H1 (cell line): ENCODE results near the gene FMC1. TPM values are rescaled to one million over a fixed set of nuclear protein-coding genes. Genes with fewer than 3 reads are reported as not detected.

ENCODE experiments used
- CTCF ChIA-PET: fragments of 300-600 bp; sonication (Branson Sonifier 250); formaldehyde crosslinking; loops from one replicate; lab custom pipeline; 2021; ENCODE audit not compliant: partially characterized antibody; lab: Charles Lee
- POLR2A ChIA-PET: fragments of 300-600 bp; sonication (Branson Sonifier 250); formaldehyde crosslinking; loops from one replicate; lab custom pipeline; 2021; ENCODE audit warnings: inconsistent platforms; ENCODE audit not compliant: partially characterized antibody; lab: Charles Lee
- DNase-seq, 2 experiments: peaks; one replicate each; pipeline versions ENCODE4 v3.0.0 to v3.0.0-alpha.2; 2010 to 2022; ENCODE audit warnings: low spot score in 2 of 2, low read depth in 1 of 2, mixed read lengths in 1 of 2
- FAIRE-seq: peaks from 2 replicates; lab custom pipeline; 2011; peaks lifted over from hg19 to GRCh38; lab: Jason Lieb, UNC
- H2AFZ ChIP-seq: 2 replicates; pipeline ENCODE4 v1.8.1; 2012; ENCODE audit warnings: low read length, inconsistent platforms
- H2AK5ac ChIP-seq: 2 replicates; pipeline ENCODE4 v1.6.1; 2013; ENCODE audit warnings: low read depth, low read length
- H2BK120ac ChIP-seq: replicated peaks from 2 replicates; pipeline ENCODE3; 2013; ENCODE audit warnings: low read depth, low read length, inconsistent platforms
- H2BK12ac ChIP-seq: 2 replicates; pipeline ENCODE4 v1.6.1; 2013; ENCODE audit warnings: low read depth, low read length
- H2BK15ac ChIP-seq: 2 replicates; pipeline ENCODE4 v1.6.1; 2013; ENCODE audit warnings: low read length
- H2BK20ac ChIP-seq: 2 replicates; pipeline ENCODE4 v1.6.1; 2013; ENCODE audit warnings: low read length
- H2BK5ac ChIP-seq: 2 replicates; pipeline ENCODE4 v1.6.1; 2013; ENCODE audit warnings: low read depth, low read length
- H3K14ac ChIP-seq: 2 replicates; pipeline ENCODE4 v1.6.1; 2013; ENCODE audit warnings: inconsistent platforms; ENCODE audit not compliant: insufficient read length
- H3K18ac ChIP-seq: 2 replicates; pipeline ENCODE4 v1.6.1; 2013; ENCODE audit warnings: low read length; ENCODE audit errors: extremely low read depth
- H3K23ac ChIP-seq: 2 replicates; pipeline ENCODE4 v1.6.1; 2013; ENCODE audit warnings: inconsistent platforms; ENCODE audit not compliant: insufficient read length
- H3K23me2 ChIP-seq: 2 replicates; pipeline ENCODE4 v1.6.1; 2013; ENCODE audit warnings: low read depth, low read length
- H3K27ac ChIP-seq: 2 replicates; pipeline ENCODE4 v1.6.1; 2011; ENCODE audit warnings: low read depth, low read length, inconsistent platforms
- H3K27me3 ChIP-seq, 4 experiments: replicated peaks in 1 of 4; 1 replicate in 1 of 4; 2 replicates in 3 of 4; pipeline versions ENCODE4 v1.6.1 to v1.8.1; 2011 to 2013; ENCODE audit warnings: low read length in 3 of 4, mild to moderate bottlenecking in 3 of 4, inconsistent platforms in 2 of 4, mixed read lengths in 2 of 4, moderate library complexity in 1 of 4; ENCODE audit not compliant: control insufficient read depth in 3 of 4, insufficient read depth in 3 of 4; ENCODE audit errors: extremely low read depth in 1 of 4
- H3K36me3 ChIP-seq, 4 experiments: 2 replicates each; pipeline versions ENCODE4 v1.6.1 to v1.8.1; 2011 to 2013; ENCODE audit warnings: mild to moderate bottlenecking in 4 of 4, low read length in 3 of 4, moderate library complexity in 2 of 4, control low read depth in 1 of 4, inconsistent platforms in 1 of 4; ENCODE audit not compliant: insufficient read depth in 4 of 4, control insufficient read depth in 2 of 4
- H3K4ac ChIP-seq: replicated peaks from 2 replicates; pipeline ENCODE3; 2013; ENCODE audit warnings: low read length, low read depth, mixed read lengths, inconsistent platforms; ENCODE audit not compliant: insufficient read length
- H3K4me1 ChIP-seq, 4 experiments: replicated peaks in 1 of 4; 1 replicate in 1 of 4; 2 replicates in 3 of 4; pipeline versions ENCODE4 v1.6.1 to v1.8.1; 2011 to 2013; ENCODE audit warnings: low read length in 3 of 4, inconsistent platforms in 2 of 4, mixed read lengths in 1 of 4; ENCODE audit not compliant: insufficient read depth in 4 of 4, control insufficient read depth in 3 of 4
- H3K4me2 ChIP-seq, 2 experiments: 2 replicates each; pipeline versions ENCODE4 v1.6.1 to v1.8.1; 2011 to 2013; ENCODE audit warnings: low read depth in 2 of 2, low read length in 2 of 2, control low read depth in 1 of 2, inconsistent platforms in 1 of 2, mild to moderate bottlenecking in 1 of 2; ENCODE audit not compliant: insufficient read depth in 1 of 2
- H3K4me3 ChIP-seq, 4 experiments: fragments of 200-600, 300-600 bp in 1 of 4; sonication (generic), shearing (Covaris generic), sonication (Bioruptor Twin) in 1 of 4; 2 replicates each; pipeline versions ENCODE4 v1.5.1 to v1.8.1; 2011 to 2016; ENCODE audit warnings: low read length in 4 of 4, low read depth in 3 of 4, control low read depth in 2 of 4, inconsistent platforms in 2 of 4, mild to moderate bottlenecking in 2 of 4, mixed read lengths in 1 of 4, moderate library complexity in 1 of 4; ENCODE audit not compliant: insufficient read depth in 2 of 4; ENCODE audit errors: extremely low read depth in 1 of 4
- H3K56ac ChIP-seq: replicated peaks from 2 replicates; pipeline ENCODE3; 2013; ENCODE audit warnings: low read depth, mild to moderate bottlenecking, mixed read lengths, low read length, inconsistent platforms; ENCODE audit not compliant: insufficient read length
- H3K79me1 ChIP-seq: 2 replicates; pipeline ENCODE4 v1.6.1; 2013; ENCODE audit warnings: low read depth, low read length, control low read depth
- H3K79me2 ChIP-seq, 2 experiments: 2 replicates each; pipeline versions ENCODE4 v1.6.1 to v1.8.1; 2012 to 2013; ENCODE audit warnings: low read length in 2 of 2, mild to moderate bottlenecking in 2 of 2, inconsistent platforms in 1 of 2; ENCODE audit not compliant: insufficient read depth in 2 of 2, control insufficient read depth in 1 of 2
- H3K9ac ChIP-seq, 4 experiments: replicated peaks in 1 of 4; 1 replicate in 1 of 4; 2 replicates in 3 of 4; pipeline versions ENCODE4 v1.6.1 to v1.8.1; 2011 to 2013; ENCODE audit warnings: low read depth in 3 of 4, low read length in 3 of 4, control low read depth in 2 of 4, mild to moderate bottlenecking in 2 of 4, moderate library complexity in 2 of 4, inconsistent platforms in 1 of 4; ENCODE audit errors: extremely low read depth in 1 of 4
- H3K9me3 ChIP-seq, 2 experiments: 2 replicates each; pipeline versions ENCODE4 v1.6.1 to v1.8.1; 2012 to 2013; ENCODE audit warnings: mild to moderate bottlenecking in 2 of 2, moderate library complexity in 2 of 2, control low read depth in 1 of 2, inconsistent platforms in 1 of 2, low read depth in 1 of 2, low read length in 1 of 2, mixed read lengths in 1 of 2; ENCODE audit not compliant: insufficient read depth in 2 of 2
- H4K20me1 ChIP-seq, 2 experiments: replicated peaks in 1 of 2; 2 replicates each; pipeline versions ENCODE3 to v1.8.1; 2011 to 2013; ENCODE audit warnings: inconsistent platforms in 2 of 2, low read length in 2 of 2, mild to moderate bottlenecking in 1 of 2; ENCODE audit not compliant: insufficient read depth in 2 of 2, control insufficient read depth in 1 of 2
- H4K5ac ChIP-seq: 2 replicates; pipeline ENCODE4 v1.6.1; 2013; ENCODE audit warnings: low read length, low read depth, mixed read lengths, inconsistent platforms; ENCODE audit not compliant: insufficient read length
- H4K8ac ChIP-seq: 2 replicates; pipeline ENCODE4 v1.8.0; 2013; ENCODE audit warnings: mild to moderate bottlenecking, moderate library complexity, low read length, inconsistent platforms; ENCODE audit not compliant: insufficient read depth; ENCODE audit errors: extremely low read depth
- H4K91ac ChIP-seq: replicated peaks from 2 replicates; pipeline ENCODE3; 2013; ENCODE audit warnings: low read length, mixed read lengths, inconsistent platforms; ENCODE audit not compliant: insufficient read length
- CHD2 ChIP-seq: IDR thresholded peaks from 2 replicates; pipeline ENCODE4 v1.6.1; 2012; ENCODE audit warnings: low read length, improper control_type of control experiment
- FOSL1 ChIP-seq: IDR thresholded peaks from 2 replicates; pipeline ENCODE4 v1.6.1; 2011; ENCODE audit warnings: mild to moderate bottlenecking, low read depth, low read length, moderate library complexity; ENCODE audit not compliant: insufficient read depth
- GTF2F1 ChIP-seq: IDR thresholded peaks from 2 replicates; pipeline ENCODE4 v1.6.1; 2012; ENCODE audit warnings: low read depth, low read length, improper control_type of control experiment, borderline replicate concordance
- JUND ChIP-seq: IDR thresholded peaks from 2 replicates; pipeline ENCODE4 v1.6.1; 2011; ENCODE audit warnings: mild to moderate bottlenecking, improper control_type of control experiment, low read length
- KDM4A ChIP-seq: IDR thresholded peaks from one replicate; pipeline ENCODE4 v1.7.1; 2012; ENCODE audit warnings: low read depth, mild to moderate bottlenecking, moderate library complexity, low read length, inconsistent platforms; ENCODE audit not compliant: severe bottlenecking
- SP2 ChIP-seq: IDR thresholded peaks from 2 replicates; pipeline ENCODE4 v1.6.1; 2012; ENCODE audit warnings: mild to moderate bottlenecking, low read length, inconsistent platforms
- SRF ChIP-seq: IDR thresholded peaks from 2 replicates; pipeline ENCODE4 v1.6.1; 2011; ENCODE audit warnings: mild to moderate bottlenecking, low read depth, low read length, moderate library complexity
- SUZ12 ChIP-seq: fragments of 200-600 bp; sonication (generic); IDR thresholded peaks from 2 replicates; pipeline ENCODE4 v1.6.1; 2012; ENCODE audit warnings: mild to moderate bottlenecking, inconsistent platforms, low read length, moderate library complexity, mixed read lengths
- TAF7 ChIP-seq: optimal IDR thresholded peaks from 2 replicates; pipeline ENCODE3; 2011; ENCODE audit warnings: low read depth, mild to moderate bottlenecking, inconsistent platforms, low read length, moderate library complexity, borderline replicate concordance
- WGBS, 2 experiments: shearing (Covaris generic) in 1 of 2; methylation state at CpG; one replicate each; pipeline versions ENCODE4 v1.1.6 to v1.1.7; 2013 to 2015; ENCODE audit warnings: low lambda C conversion rate in 2 of 2, mixed read lengths in 2 of 2, inconsistent platforms in 1 of 2, low coverage in 1 of 2, missing lambda C conversion rate in 1 of 2; ENCODE audit not compliant: insufficient replicate concordance in 2 of 2, insufficient coverage in 1 of 2, insufficient read length in 1 of 2; ENCODE audit errors: extremely low coverage in 1 of 2, missing lambda C conversion rate in 1 of 2; 5-methylcytosine and 5-hydroxymethylcytosine counted together
- polyA plus RNA-seq, 7 experiments: library from polyadenylated mRNA; depleted of rRNA in 3 of 7; stranded (reverse) in 5 of 7; unstranded in 2 of 7; fragments of >200 nt in 5 of 7; fragments of 200-250 nt in 2 of 7; gene quantifications; 1 replicate in 5 of 7; 2 replicates in 1 of 7; 4 replicates in 1 of 7; pipeline versions ENCODE4 v1.2.1 to v1.2.3, GENCODE V29; 2011 to 2013; ENCODE audit warnings: missing spikeins in 2 of 7, mixed read lengths in 2 of 7
- total RNA-seq: library from RNA; stranded (reverse); fragmentation: NEBNext Ultra II Directional; extraction: Animal tissue kit (Norgen Biotek cat#: 25700); gene quantifications from 2 replicates; pipeline ENCODE4 v1.2.1, GENCODE V29; 2021

Gene FMC1
- total and polyA plus RNA-seq, 2 of the 8 experiments (the other 6 are each of a cell fraction or from before 2014, with no cell fraction given), result 15.8 to 28.4 TPM

DNA sequence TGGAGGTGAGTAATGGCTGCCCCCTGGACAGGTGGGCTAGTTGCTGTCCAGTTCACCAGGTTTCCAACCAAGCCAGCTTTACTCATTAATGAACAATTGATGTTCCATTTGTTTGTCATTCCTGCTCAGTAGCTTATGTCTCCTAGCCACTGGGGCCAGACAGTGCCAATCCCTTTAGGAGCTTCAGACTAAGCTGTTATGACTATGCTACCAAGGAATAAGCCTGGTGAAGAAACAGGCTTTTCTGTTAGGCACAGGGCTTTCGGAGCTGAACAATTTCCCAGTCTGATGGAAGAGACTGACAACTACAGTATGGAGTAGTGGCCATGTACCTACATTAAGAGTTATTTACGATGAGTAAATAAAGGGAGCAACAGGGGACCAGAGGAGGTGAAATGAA, 2.1 kb upstream of the FMC1 start:
- H3K9ac ChIP-seq, result no peak overlapping the region
- H3K4me3 ChIP-seq, result no peak overlapping the region
- no peak for TF ChIP-seq SUZ12
- TF ChIP-seq TAF7, result no peak
- TF ChIP-seq SP2, result no peak
- no peak for TF ChIP-seq GTF2F1
- no peak for TF ChIP-seq FOSL1
- no peak for TF ChIP-seq CHD2
- TF ChIP-seq SRF, result no peak
- TF ChIP-seq JUND, result no peak
- no peak for TF ChIP-seq KDM4A
- TF ChIP-seq, all 59 proteins: peak for 0
- Histone ChIP-seq H3K23ac (no peak overlapping the region), H4K5ac (no peak overlapping the region), H3K79me2 (peaks cover 0 to 19% of the 10 kb centered on the region in 2 experiments; a peak in 2 of 4 replicates), H4K91ac (no peak overlapping the region), H3K4me1 (peaks cover 0 to 5% (median 4%) of the 10 kb centered on the region in 4 experiments; a peak in 5 of 7 replicates), H3K18ac (no peak overlapping the region), H3K36me3 (0 out of 8 replicates have a peak, but pooled peaks cover 0 to 3% (median 0%) of the 10 kb centered on the region in 4 experiments), H2AFZ (no peak overlapping the region), H2BK5ac (no peak overlapping the region), H3K79me1 (0 out of 2 replicates have a peak, but pooled peaks cover 2% of the 10 kb centered on the region), H3K9me3 (peaks cover 0 to 5% of the 10 kb centered on the region in 2 experiments; a peak in 2 of 4 replicates), H2AK5ac (no peak overlapping the region), H3K23me2 (peaks cover 2% of the 10 kb centered on the region; the same call in 1 of the 2 replicates), H4K20me1 (no peaks in the 10 kb centered on the region), H3K56ac (no peak overlapping the region), H2BK120ac (no peak overlapping the region), H3K14ac (no peak overlapping the region), H3K27me3 (peaks cover 0 to 1% (median 0%) of the 10 kb centered on the region in 4 experiments; a peak in 1 of 7 replicates), H3K27ac (no peak overlapping the region), H3K4ac (no peak overlapping the region), H2BK12ac (no peak overlapping the region), H2BK15ac (no peak overlapping the region), H2BK20ac (no peak overlapping the region), H3K4me2 (no peak overlapping the region), H4K8ac (no peak overlapping the region)
- DNase-seq, result no peak
- FAIRE-seq, result no peak
- CTCF ChIA-PET, result interaction anchor here (0.6 to 8.9 kb wide), 5 partner anchors 10 to 1199 kb away, joined by 3 to 54 read pairs (median 3); no protein-coding TSS in a partner anchor
- POLR2A ChIA-PET, result interaction anchor here (2.2 to 2.6 kb wide), 2 partner anchors 21 to 23 kb away, joined by 6 to 30 read pairs; partner anchors contain the start of gene LUC7L2
- WGBS, 2 experiments, result 89% methylated on average over 2 of the region's 2 CpGs; no CpG with 5 or more reads in 1 of the 2 experiments
